Large intestine (tissue), 3 donors: ENCODE results near the gene PHKA2. TPM values are rescaled to one million over a fixed set of nuclear protein-coding genes. Genes with fewer than 3 reads are reported as not detected.

Experiments
- DNase-seq, 2 donors: peaks; one replicate each; pipeline versions ENCODE4 v3.0.0 to v3.0.0-alpha.2; 2013
- H3K27ac ChIP-seq: one replicate; pipeline ENCODE4 v1.5.1; 2013; ENCODE audit warnings: low read length
- H3K27me3 ChIP-seq: 2 replicates; pipeline ENCODE4 v1.6.1; 2013; ENCODE audit warnings: low read length; ENCODE audit not compliant: control insufficient read depth, insufficient read depth
- H3K36me3 ChIP-seq: 2 replicates; pipeline ENCODE4 v1.6.1; 2013; ENCODE audit warnings: low read length; ENCODE audit not compliant: control insufficient read depth, insufficient read depth
- H3K4me1 ChIP-seq: one replicate; pipeline ENCODE4 v1.6.1; 2013; ENCODE audit warnings: low read length; ENCODE audit not compliant: control insufficient read depth, insufficient read depth
- H3K4me3 ChIP-seq: one replicate; pipeline ENCODE4 v1.5.1; 2013; ENCODE audit warnings: low read length
- H3K9me3 ChIP-seq: one replicate; pipeline ENCODE4 v1.6.1; 2013; ENCODE audit warnings: mild to moderate bottlenecking, low read depth, low read length, moderate library complexity; ENCODE audit not compliant: control insufficient read depth
- WGBS: methylation state at CpG from one replicate; pipeline ENCODE4 v1.1.5; 2013; ENCODE audit warnings: low lambda C conversion rate; ENCODE audit not compliant: insufficient coverage; 5-methylcytosine and 5-hydroxymethylcytosine counted together
- polyA plus RNA-seq: library from polyadenylated mRNA; unstranded; fragments of 120-200 nt; gene quantifications from one replicate; pipeline ENCODE4 v1.2.1, GENCODE V29; 2013

Gene PHKA2
- polyA plus RNA-seq, 1 donor, result 65.0 TPM

- peaks cover 23% of the 10 kb centered on the region for H3K36me3 ChIP-seq
- no peak for DNase-seq
- H3K27ac ChIP-seq, result no peak overlapping the region
- no peaks in the 10 kb centered on the region for H3K9me3 ChIP-seq
- H3K4me3 ChIP-seq, result no peak overlapping the region
- no peaks in the 10 kb centered on the region for H3K27me3 ChIP-seq
- no CpG with 5 or more reads among the region's 13 CpGs for WGBS
- no peaks in the 10 kb centered on the region for H3K4me1 ChIP-seq
These were observed 84.0 kb downstream of the PHKA2 start for GRCh38 chrX:18899796-18900380.

GRCh38 chrX:18898492-18898891 is 85.4 kb downstream of the PHKA2 start:
- no peaks in the 10 kb centered on the region for H3K9me3 ChIP-seq
- DNase-seq, result no peak
- no peaks in the 10 kb centered on the region for H3K4me1 ChIP-seq
- H3K4me3 ChIP-seq, result no peak overlapping the region
- H3K27ac ChIP-seq, result no peak overlapping the region
- no peaks in the 10 kb centered on the region for H3K27me3 ChIP-seq
- WGBS, result no CpG with 5 or more reads among the region's 6 CpGs
- peaks cover 25% of the 10 kb centered on the region for H3K36me3 ChIP-seq

GRCh38 chrX:18898091-18898490 is 85.8 kb downstream of the PHKA2 start:
- H3K4me1 ChIP-seq, result no peaks in the 10 kb centered on the region
- no peak for DNase-seq
- H3K4me3 ChIP-seq, result no peak overlapping the region
- H3K36me3 ChIP-seq, result peaks cover 25% of the 10 kb centered on the region
- H3K9me3 ChIP-seq, result no peaks in the 10 kb centered on the region
- no CpG with 5 or more reads among the region's 11 CpGs for WGBS
- no peak overlapping the region for H3K27ac ChIP-seq
- no peaks in the 10 kb centered on the region for H3K27me3 ChIP-seq

GRCh38 chrX:18897611-18898010 is 86.3 kb downstream of the PHKA2 start:
- no CpG with 5 or more reads among the region's 15 CpGs for WGBS
- Histone ChIP-seq H3K27me3 (no peaks in the 10 kb centered on the region), H3K4me1 (no peaks in the 10 kb centered on the region), H3K9me3 (no peaks in the 10 kb centered on the region), H3K27ac (no peak overlapping the region), H3K36me3 (peaks cover 24% of the 10 kb centered on the region), H3K4me3 (no peak overlapping the region)
- DNase-seq, result no peak

- Histone ChIP-seq H3K27me3 (no peaks in the 10 kb centered on the region), H3K36me3 (peaks cover 24% of the 10 kb centered on the region), H3K9me3 (no peaks in the 10 kb centered on the region), H3K27ac (no peak overlapping the region), H3K4me3 (no peak overlapping the region), H3K4me1 (no peaks in the 10 kb centered on the region)
- no peak for DNase-seq
- WGBS, result no CpG with 5 or more reads among the region's 27 CpGs
These were observed 87.0 kb downstream of the PHKA2 start for GRCh38 chrX:18896680-18897544.

- no peak for DNase-seq
- Histone ChIP-seq H3K36me3 (peaks cover 24% of the 10 kb centered on the region), H3K4me3 (no peak overlapping the region), H3K9me3 (no peaks in the 10 kb centered on the region), H3K27me3 (no peaks in the 10 kb centered on the region), H3K4me1 (no peaks in the 10 kb centered on the region), H3K27ac (no peak overlapping the region)
- WGBS, result no CpG with 5 or more reads among the region's 18 CpGs
These were observed 88.5 kb downstream of the PHKA2 start for GRCh38 chrX:18895189-18895951.

GRCh38 chrX:18894156-18894555 is 89.8 kb downstream of the PHKA2 start:
- peaks cover 24% of the 10 kb centered on the region for H3K36me3 ChIP-seq
- no peaks in the 10 kb centered on the region for H3K9me3 ChIP-seq
- H3K27ac ChIP-seq, result no peak overlapping the region
- no CpG with 5 or more reads among the region's 18 CpGs for whole genome bisulfite sequencing
- DNase-seq, result no peak
- H3K4me3 ChIP-seq, result no peak overlapping the region
- H3K27me3 ChIP-seq, result no peaks in the 10 kb centered on the region
- H3K4me1 ChIP-seq, result no peaks in the 10 kb centered on the region

- Histone ChIP-seq H3K36me3 (peaks cover 24% of the 10 kb centered on the region), H3K27ac (no peak overlapping the region), H3K4me1 (no peaks in the 10 kb centered on the region), H3K27me3 (no peaks in the 10 kb centered on the region), H3K4me3 (no peak overlapping the region), H3K9me3 (no peaks in the 10 kb centered on the region)
- no peak for DNase-seq
- no CpG with 5 or more reads among the region's 11 CpGs for WGBS
These were observed 90.4 kb downstream of the PHKA2 start for GRCh38 chrX:18893536-18893935.

- no peak for DNase-seq
- Histone ChIP-seq H3K4me1 (no peaks in the 10 kb centered on the region), H3K27ac (no peak overlapping the region), H3K9me3 (no peaks in the 10 kb centered on the region), H3K36me3 (peaks cover 20% of the 10 kb centered on the region), H3K4me3 (no peak overlapping the region), H3K27me3 (no peaks in the 10 kb centered on the region)
- WGBS, result no CpG with 5 or more reads among the region's 6 CpGs
These were observed 91.0 kb downstream of the PHKA2 start for GRCh38 chrX:18892899-18893298.

GRCh38 chrX:18891548-18891945 is 92.4 kb downstream of the PHKA2 start:
- no peaks in the 10 kb centered on the region for H3K9me3 ChIP-seq
- WGBS, result no CpG with 5 or more reads among the region's 9 CpGs
- H3K4me1 ChIP-seq, result peaks cover 8% of the 10 kb centered on the region
- no peaks in the 10 kb centered on the region for H3K27me3 ChIP-seq
- no peak for DNase-seq
- H3K27ac ChIP-seq, result no peak overlapping the region
- H3K4me3 ChIP-seq, result no peak overlapping the region
- peaks cover 12% of the 10 kb centered on the region for H3K36me3 ChIP-seq
